HepG2 (cell line): ENCODE results near the gene DLX4. TPM values are rescaled to one million over a fixed set of nuclear protein-coding genes. Genes with fewer than 3 reads are reported as not detected.

Experiments used
- AGO1 ChIP-seq: fragments of 200-400 bp; formaldehyde crosslinking; IDR thresholded peaks from 2 replicates; pipeline ENCODE4 v1.6.1; 2017; ENCODE audit warnings: mild to moderate bottlenecking, low read depth, low read length, moderate library complexity; ENCODE audit not compliant: poor library complexity, severe bottlenecking
- EP300 ChIP-seq, 3 experiments: sonication (generic) in 1 of 3; formaldehyde crosslinking in 1 of 3; IDR thresholded peaks; 2 replicates each; pipeline versions ENCODE4 v1.5.1 to v1.6.1; 2011 to 2020; ENCODE audit warnings: low read depth in 2 of 3, low read length in 2 of 3, borderline replicate concordance in 1 of 3, improper control_type of control experiment in 1 of 3, mild to moderate bottlenecking in 1 of 3, missing genetic modification reagents in 1 of 3, moderate library complexity in 1 of 3
- FOSL2 ChIP-seq: sonication (generic); formaldehyde crosslinking; IDR thresholded peaks from 2 replicates; pipeline ENCODE4 v1.4.0; 2020; ENCODE audit warnings: missing genetic modification reagents
- HIVEP1 ChIP-seq: sonication (generic); formaldehyde crosslinking; IDR thresholded peaks from 2 replicates; pipeline ENCODE4 v1.4.0; 2020; ENCODE audit warnings: mild to moderate bottlenecking, missing genetic modification reagents
- HOXA7 ChIP-seq: sonication (generic); formaldehyde crosslinking; IDR thresholded peaks from 2 replicates; pipeline ENCODE4 v1.8.1; 2022; ENCODE audit warnings: mild to moderate bottlenecking, missing genetic modification reagents, moderate library complexity
- NFRKB ChIP-seq: fragments of 450-650 bp; IDR thresholded peaks from 2 replicates; pipeline ENCODE4 v1.6.1; 2017
- PHF8 ChIP-seq: sonication (generic); formaldehyde crosslinking; IDR thresholded peaks from 2 replicates; pipeline ENCODE4 v1.5.0; 2020; ENCODE audit warnings: missing genetic modification reagents
- PITX1 ChIP-seq: sonication (generic); formaldehyde crosslinking; IDR thresholded peaks from 2 replicates; pipeline ENCODE4 v1.5.1; 2020; ENCODE audit warnings: mild to moderate bottlenecking, missing genetic modification reagents
- RAD21 ChIP-seq: fragments of 450-650 bp; formaldehyde crosslinking; IDR thresholded peaks from 2 replicates; pipeline ENCODE4 v1.5.0; 2020; ENCODE audit warnings: mild to moderate bottlenecking
- RNF2 ChIP-seq: fragments of 450-650 bp; conservative IDR thresholded peaks from 2 replicates; pipeline ENCODE4 v1.6.1; 2016; ENCODE audit warnings: low read depth
- THYN1 ChIP-seq: sonication (generic); formaldehyde crosslinking; IDR thresholded peaks from 2 replicates; pipeline ENCODE4 v1.8.1; 2023; ENCODE audit warnings: low read depth, mild to moderate bottlenecking, moderate library complexity, missing genetic modification reagents, borderline replicate concordance
- YEATS2 ChIP-seq: sonication (generic); formaldehyde crosslinking; IDR thresholded peaks from 2 replicates; pipeline ENCODE4 v1.4.0; 2020; ENCODE audit warnings: missing genetic modification reagents, borderline replicate concordance
- ZHX2 ChIP-seq, 2 experiments: sonication (generic) in 1 of 2; formaldehyde crosslinking in 1 of 2; IDR thresholded peaks; 2 replicates each; pipeline versions ENCODE4 v1.6.1 to v1.9.0; 2014 to 2022; ENCODE audit warnings: antibody characterized with exemption in 1 of 2, borderline replicate concordance in 1 of 2, inconsistent platforms in 1 of 2, low read depth in 1 of 2, missing genetic modification reagents in 1 of 2
- ZNF12 ChIP-seq: sonication (generic); formaldehyde crosslinking; IDR thresholded peaks from 2 replicates; pipeline ENCODE4 v1.5.0; 2020; ENCODE audit warnings: missing genetic modification reagents
- ZNF326 ChIP-seq: sonication (generic); formaldehyde crosslinking; IDR thresholded peaks from 2 replicates; pipeline ENCODE4 v1.4.0; 2020; ENCODE audit warnings: missing genetic modification reagents, borderline replicate concordance
- ZNF616 ChIP-seq: sonication (generic); formaldehyde crosslinking; IDR thresholded peaks from 2 replicates; pipeline ENCODE4 v1.5.0; 2020; ENCODE audit warnings: low read depth, mild to moderate bottlenecking, missing genetic modification reagents
- ZNF652 ChIP-seq: IDR thresholded peaks from 2 replicates; pipeline ENCODE4 v1.6.1; 2016; ENCODE audit warnings: low read depth, borderline replicate concordance
- ZNF674 ChIP-seq: sonication (generic); formaldehyde crosslinking; IDR thresholded peaks from 2 replicates; pipeline ENCODE4 v1.5.0; 2020; ENCODE audit warnings: low read depth, mild to moderate bottlenecking, missing genetic modification reagents
- ZNF800 ChIP-seq: sonication (generic); formaldehyde crosslinking; IDR thresholded peaks from 2 replicates; pipeline ENCODE4 v1.4.0; 2020; ENCODE audit warnings: missing genetic modification reagents
- ZSCAN22 ChIP-seq: sonication (generic); formaldehyde crosslinking; IDR thresholded peaks from 2 replicates; pipeline ENCODE4 v1.4.0; 2020; ENCODE audit warnings: mild to moderate bottlenecking, missing genetic modification reagents
- polyA plus RNA-seq, 8 experiments: library from polyadenylated mRNA; depleted of rRNA in 3 of 8; stranded (reverse) in 7 of 8; unstranded in 1 of 8; fragments of >200 nt; fragmentation: Illumina TruSeq in 4 of 8; extraction: Trizol in 4 of 8; gene quantifications; 2 replicates each; pipeline versions ENCODE4 v1.2.1 to v1.2.3, GENCODE V29; 2011 to 2016; ENCODE audit warnings: low read depth in 4 of 8, missing spikeins in 1 of 8, mixed read lengths in 1 of 8; ENCODE audit not compliant: insufficient read depth in 1 of 8
- total RNA-seq, 5 experiments: library from RNA; depleted of rRNA; stranded (reverse); fragments of >200 nt; fragmentation: Illumina TruSeq; extraction: Trizol; gene quantifications; 2 replicates each; pipeline ENCODE4 v1.2.3, GENCODE V29; 2016; ENCODE audit warnings: low read depth in 1 of 5

The DLX4 gene
- total and polyA plus RNA-seq, 2 of the 13 experiments (the other 11 are each of a cell fraction or from before 2014, with no cell fraction given) = 0.55 to 2.3 TPM

- no peak for TF ChIP-seq ZNF12 (CRISPR knock-in tag)
- no peak for TF ChIP-seq PHF8 (CRISPR knock-in tag)
- no peak for TF ChIP-seq HIVEP1 (CRISPR knock-in tag)
- TF ChIP-seq ZNF800 = 0 out of 2 replicates have a peak, but pooled peaks have one; percentile 39
- no peak for TF ChIP-seq ZNF326 (CRISPR knock-in tag)
- TF ChIP-seq NFRKB = no peak
- no peak for TF ChIP-seq ZNF652 (CRISPR knock-in tag)
- no peak for TF ChIP-seq THYN1
- TF ChIP-seq ZSCAN22 (CRISPR knock-in tag) = no peak
- TF ChIP-seq AGO1 = no peak
- no peak for TF ChIP-seq RNF2
- no peak for TF ChIP-seq ZNF616
- TF ChIP-seq YEATS2 (CRISPR knock-in tag) = peak; percentile 48; the same call in 1 of the 2 replicates
- no peak for TF ChIP-seq EP300 (IDR thresholded peaks at IDR 0.05; ENCODE audit: low read depth in 2 of 2, low read length in 2 of 2)
- no peak for TF ChIP-seq EP300 (CRISPR knock-in tag; IDR thresholded peaks at IDR 0.05; ENCODE audit: borderline replicate concordance)
- TF ChIP-seq ZHX2 (IDR thresholded peaks at IDR 0.05; ENCODE audit: low read depth) = no peak
- no peak for TF ChIP-seq ZHX2 (CRISPR knock-in tag; IDR thresholded peaks at IDR 0.05; ENCODE audit: borderline replicate concordance)
- TF ChIP-seq FOSL2 (CRISPR knock-in tag) = 0 out of 2 replicates have a peak, but pooled peaks have one; percentile 19
- peak; percentile 98 for TF ChIP-seq RAD21 (CRISPR knock-in tag)
- 0 out of 2 replicates have a peak, but pooled peaks have one; percentile 18 for TF ChIP-seq PITX1 (CRISPR knock-in tag)
- TF ChIP-seq ZNF674 (CRISPR knock-in tag) = no peak
- TF ChIP-seq HOXA7 (CRISPR knock-in tag) = 0 out of 2 replicates have a peak, but pooled peaks have one; percentile 73
Measured at GRCh38 chr17:49997773-49998703, 29.0 kb downstream of the DLX4 start (continued).
